Ectodermal cell (in vitro differentiated cells): Measurements from ENCODE around the gene C8G.

Source experiments
- H3K27ac ChIP-seq: 2 replicates; pipeline ENCODE4 v1.7.0; 2013; ENCODE audit warnings: mild to moderate bottlenecking, low read depth, low read length; ENCODE audit not compliant: insufficient read depth, poor library complexity, severe bottlenecking
- H3K27me3 ChIP-seq: 2 replicates; pipeline ENCODE4 v1.7.0; 2013; ENCODE audit warnings: mild to moderate bottlenecking, low read length; ENCODE audit not compliant: insufficient read depth, control insufficient read depth, poor library complexity, severe bottlenecking
- H3K36me3 ChIP-seq: one replicate; pipeline ENCODE4 v1.7.0; 2013; ENCODE audit warnings: low read length; ENCODE audit not compliant: control insufficient read depth, insufficient read depth
- H3K4me1 ChIP-seq: one replicate; pipeline ENCODE4 v1.7.0; 2013; ENCODE audit warnings: low read length; ENCODE audit not compliant: control insufficient read depth, insufficient read depth
- H3K4me3 ChIP-seq: 2 replicates; pipeline ENCODE4 v1.7.0; 2013; ENCODE audit warnings: low read depth, low read length, control low read depth; ENCODE audit not compliant: insufficient read depth
- H3K9me3 ChIP-seq: 2 replicates; pipeline ENCODE4 v1.7.0; 2013; ENCODE audit warnings: mild to moderate bottlenecking, low read length, moderate library complexity; ENCODE audit not compliant: control insufficient read depth
- whole genome bisulfite sequencing, 2 experiments: methylation state at CpG; one replicate each; pipeline ENCODE4 v1.1.7; 2013; ENCODE audit warnings: missing lambda C conversion rate in 2 of 2; 5-methylcytosine and 5-hydroxymethylcytosine counted together

Gene C8G

DNA sequence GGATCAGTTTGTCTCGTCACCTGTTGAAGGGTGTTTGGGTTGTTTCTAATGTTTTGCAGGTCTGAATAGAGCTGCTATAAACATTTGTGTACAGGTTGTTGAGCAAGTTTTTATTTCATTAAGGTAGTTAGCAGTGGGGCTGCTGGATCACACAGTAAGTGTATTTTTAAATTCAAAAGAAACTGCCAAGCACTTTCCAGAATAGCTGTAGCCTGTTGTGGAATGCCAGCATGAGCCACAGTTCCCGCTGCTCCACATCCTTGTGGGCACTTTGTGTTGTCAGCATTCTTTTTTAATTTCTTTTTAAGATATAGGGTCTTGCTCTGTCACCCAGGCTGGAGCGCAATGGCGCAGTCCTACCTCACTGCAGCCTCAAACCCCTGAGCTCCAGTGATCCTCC is 15.0 kb upstream of the C8G start:
- H3K4me1 ChIP-seq: no peaks in the 10 kb centered on the region
- no peak overlapping the region for H3K27ac ChIP-seq
- 92 to 95% methylated on average over 4 of the region's 4 CpGs for WGBS, 2 experiments
- H3K27me3 ChIP-seq: no peaks in the 10 kb centered on the region
- H3K36me3 ChIP-seq: peaks cover 8% of the 10 kb centered on the region
- no peaks in the 10 kb centered on the region for H3K9me3 ChIP-seq
- no peak overlapping the region for H3K4me3 ChIP-seq

DNA sequence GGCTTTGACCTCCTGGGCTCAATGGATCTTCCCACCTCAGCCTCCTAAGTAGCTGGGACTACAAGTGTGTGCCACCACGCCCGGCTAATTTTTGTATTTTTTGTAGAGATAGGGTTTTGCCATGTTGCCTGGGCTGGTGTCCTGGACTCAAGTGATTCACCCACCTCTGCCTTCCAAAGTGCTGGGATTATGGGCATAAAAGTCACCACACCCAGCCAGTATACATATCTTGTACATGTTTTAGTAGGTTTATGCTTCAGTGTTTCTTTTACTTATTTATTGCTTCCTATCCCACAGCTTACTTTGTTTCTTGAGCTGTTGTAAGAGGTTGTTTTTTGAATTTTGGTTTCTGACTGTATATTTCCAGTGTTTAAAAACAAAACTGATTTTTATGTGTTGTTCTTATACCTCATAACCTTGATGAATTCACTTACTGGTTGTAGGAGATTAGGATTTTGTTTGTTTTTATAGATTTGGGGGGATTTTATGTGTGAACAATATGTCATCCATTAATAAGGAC is 13.4 kb upstream of the C8G start:
- no peaks in the 10 kb centered on the region for H3K36me3 ChIP-seq
- WGBS, 2 experiments: 79 to 100% methylated on average over 2 of the region's 2 CpGs
- H3K27me3 ChIP-seq: no peaks in the 10 kb centered on the region

DNA sequence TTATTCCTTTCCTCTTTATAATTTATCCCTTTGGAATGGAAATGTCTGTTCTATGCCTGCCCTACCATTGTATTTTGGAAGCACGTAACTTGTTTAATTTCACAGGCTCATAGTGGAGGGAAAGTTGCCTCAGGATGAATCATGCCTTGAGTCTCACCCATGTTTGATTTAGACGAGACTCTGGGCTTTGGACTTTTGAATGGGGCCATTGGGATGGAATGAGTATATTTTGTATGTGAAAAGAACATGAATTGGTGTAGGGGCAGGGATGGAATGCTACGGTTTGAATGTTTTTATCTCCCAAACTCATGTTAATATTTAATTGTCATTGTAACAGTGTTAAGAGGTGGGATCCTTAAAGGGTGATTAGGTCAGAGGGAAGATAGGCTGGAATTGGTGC is 10.8 kb upstream of the C8G start:
- Histone ChIP-seq H3K27ac (no peak overlapping the region), H3K4me3 (no peak overlapping the region), H3K27me3 (no peaks in the 10 kb centered on the region), H3K36me3 (peaks cover 8% of the 10 kb centered on the region), H3K4me1 (no peaks in the 10 kb centered on the region), H3K9me3 (no peaks in the 10 kb centered on the region)
- 92 to 97% methylated on average over 2 to 3 of the region's 3 CpGs for WGBS, 2 experiments

More for the DNA sequence above, 13.4 kb upstream of the C8G start:
- no peaks in the 10 kb centered on the region for H3K9me3 ChIP-seq
- H3K4me1 ChIP-seq: no peaks in the 10 kb centered on the region
- H3K4me3 ChIP-seq: no peak overlapping the region
- H3K27ac ChIP-seq: no peak overlapping the region

DNA sequence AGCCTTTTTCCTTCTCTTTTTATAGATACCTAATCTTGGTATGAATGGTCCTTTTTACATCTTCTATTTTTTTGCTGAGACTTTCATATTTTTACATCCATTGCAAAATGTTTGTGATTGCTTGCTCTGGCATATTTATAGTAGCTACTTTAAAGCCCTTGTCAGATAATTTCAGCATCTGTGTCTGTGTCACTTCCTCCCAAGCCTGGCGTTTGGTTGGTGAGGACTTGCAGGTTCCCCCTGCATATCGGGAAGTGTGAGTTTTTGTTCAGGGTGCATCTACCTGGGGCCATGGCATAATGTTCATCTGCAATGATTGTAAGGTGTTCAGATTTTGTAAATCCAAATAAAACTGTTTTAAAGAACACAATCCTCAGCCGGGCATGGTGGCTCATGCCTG is 9.4 kb upstream of the C8G start:
- Histone ChIP-seq H3K4me3 (no peak overlapping the region), H3K27me3 (no peaks in the 10 kb centered on the region), H3K36me3 (peaks cover 19% of the 10 kb centered on the region), H3K27ac (no peak overlapping the region), H3K9me3 (no peaks in the 10 kb centered on the region), H3K4me1 (no peaks in the 10 kb centered on the region)
- WGBS, 2 experiments: 94 to 95% methylated on average over 3 of the region's 3 CpGs

DNA sequence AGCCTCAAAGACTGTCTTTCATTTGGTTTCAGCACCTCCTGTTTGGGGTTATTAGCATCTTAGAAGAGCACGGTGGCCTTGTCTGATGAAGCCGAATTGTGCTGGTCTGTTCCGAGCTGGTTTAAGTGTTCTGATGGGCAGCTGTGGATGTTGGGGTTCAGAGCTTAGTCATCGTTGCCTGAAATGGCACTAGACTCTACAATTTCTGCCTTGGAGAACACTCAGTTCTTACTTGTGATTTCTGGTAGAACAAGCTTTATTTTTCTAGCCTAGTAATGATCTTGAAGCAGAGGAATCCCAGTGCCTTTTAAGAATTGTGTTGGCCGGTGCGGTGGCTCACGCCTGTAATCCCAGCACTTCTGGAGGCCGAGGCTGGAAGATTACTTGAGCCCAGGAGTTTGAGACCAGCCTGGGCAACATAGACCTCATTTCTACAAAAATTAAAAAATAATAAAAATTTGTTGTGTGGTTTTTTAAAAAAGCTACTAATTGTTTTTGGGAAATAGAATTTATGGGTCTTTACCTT is 8.3 kb upstream of the C8G start:
- peaks cover 27% of the 10 kb centered on the region for H3K36me3 ChIP-seq
- H3K27me3 ChIP-seq: no peaks in the 10 kb centered on the region
- H3K27ac ChIP-seq: no peak overlapping the region
- H3K4me1 ChIP-seq: no peaks in the 10 kb centered on the region
- WGBS, 2 experiments: 88 to 93% methylated on average over 8 of the region's 8 CpGs
- H3K4me3 ChIP-seq: no peak overlapping the region
- H3K9me3 ChIP-seq: no peaks in the 10 kb centered on the region

DNA sequence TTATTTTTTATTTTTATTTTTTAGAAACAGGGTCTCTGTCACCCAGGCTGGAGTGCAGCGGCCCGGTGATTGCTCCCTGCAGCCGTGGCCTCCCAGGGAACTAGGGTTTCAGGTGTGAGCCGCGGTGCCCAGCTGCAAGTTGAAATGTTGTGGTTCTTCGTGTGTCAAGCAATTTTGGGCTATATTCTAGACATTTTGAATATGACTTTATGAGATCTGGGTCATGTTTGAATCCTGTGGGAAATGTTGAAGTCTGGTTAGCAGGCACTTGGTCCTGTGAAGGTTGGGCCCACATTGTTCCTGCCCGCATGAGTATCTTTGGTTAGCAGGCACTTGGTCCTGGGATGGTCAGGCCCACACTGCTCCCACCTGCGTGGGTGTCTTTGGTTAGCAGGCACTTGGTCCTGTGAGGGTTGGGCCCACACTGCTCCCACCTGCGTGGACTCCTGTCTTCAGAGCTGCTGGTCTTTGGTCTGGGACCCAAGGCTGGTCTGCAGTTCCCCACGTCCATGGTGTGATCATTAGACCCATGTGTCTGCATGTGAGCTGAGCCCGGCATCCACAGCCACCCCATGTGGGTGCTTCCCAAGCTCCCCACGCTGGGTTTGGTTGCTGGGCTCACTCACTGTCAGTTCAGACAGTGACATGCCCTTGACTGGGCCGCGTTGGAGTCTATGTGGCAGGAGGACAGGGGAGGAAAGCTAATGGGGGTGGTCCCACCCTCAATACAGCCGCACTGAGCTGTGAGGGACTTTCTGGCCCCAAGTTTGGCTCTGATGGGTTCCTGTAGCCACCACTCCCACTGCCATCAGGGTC is 7.6 kb upstream of the C8G start:
- 93 to 96% methylated on average over 15 of the region's 15 CpGs for WGBS, 2 experiments
- H3K36me3 ChIP-seq: peaks cover 34% of the 10 kb centered on the region
- H3K4me1 ChIP-seq: no peaks in the 10 kb centered on the region

DNA sequence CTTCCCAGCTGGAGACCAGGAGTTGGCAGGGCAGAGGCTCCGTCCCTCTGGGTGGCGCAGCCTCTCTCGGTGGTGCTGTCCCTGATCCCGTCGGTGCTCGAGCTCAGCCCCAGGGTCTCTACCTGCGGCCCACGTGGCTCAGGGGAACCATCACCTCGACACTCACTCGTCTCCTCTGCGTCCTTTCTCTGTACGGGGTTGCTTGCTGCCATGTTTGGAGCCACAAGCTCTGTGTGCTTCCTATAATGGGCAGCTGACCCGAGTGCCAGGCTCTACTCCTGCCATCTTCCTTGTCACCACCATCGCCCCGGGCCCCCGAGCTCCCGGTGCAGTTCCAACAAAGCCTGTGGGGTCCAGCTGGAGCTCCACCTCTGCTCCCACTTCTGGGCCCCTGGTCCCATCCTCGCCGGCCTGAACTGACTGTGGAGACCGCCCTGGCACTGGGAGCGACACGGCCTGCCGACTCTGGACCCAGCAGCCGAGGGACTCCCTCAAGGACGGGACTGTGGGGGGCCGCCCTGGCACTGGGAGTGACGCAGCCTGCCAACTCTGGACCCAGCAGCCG is 5.5 kb upstream of the C8G start:
- Histone ChIP-seq H3K36me3 (peaks cover 37% of the 10 kb centered on the region), H3K27ac (no peak overlapping the region), H3K9me3 (no peaks in the 10 kb centered on the region), H3K4me3 (no peak overlapping the region), H3K27me3 (no peaks in the 10 kb centered on the region), H3K4me1 (peaks cover 6% of the 10 kb centered on the region)
- 95% methylated on average over 28 of the region's 28 CpGs for WGBS, 2 experiments

More for the DNA sequence above, 7.6 kb upstream of the C8G start:
- H3K4me3 ChIP-seq: no peak overlapping the region
- H3K27ac ChIP-seq: no peak overlapping the region
- no peaks in the 10 kb centered on the region for H3K27me3 ChIP-seq
- no peaks in the 10 kb centered on the region for H3K9me3 ChIP-seq

DNA sequence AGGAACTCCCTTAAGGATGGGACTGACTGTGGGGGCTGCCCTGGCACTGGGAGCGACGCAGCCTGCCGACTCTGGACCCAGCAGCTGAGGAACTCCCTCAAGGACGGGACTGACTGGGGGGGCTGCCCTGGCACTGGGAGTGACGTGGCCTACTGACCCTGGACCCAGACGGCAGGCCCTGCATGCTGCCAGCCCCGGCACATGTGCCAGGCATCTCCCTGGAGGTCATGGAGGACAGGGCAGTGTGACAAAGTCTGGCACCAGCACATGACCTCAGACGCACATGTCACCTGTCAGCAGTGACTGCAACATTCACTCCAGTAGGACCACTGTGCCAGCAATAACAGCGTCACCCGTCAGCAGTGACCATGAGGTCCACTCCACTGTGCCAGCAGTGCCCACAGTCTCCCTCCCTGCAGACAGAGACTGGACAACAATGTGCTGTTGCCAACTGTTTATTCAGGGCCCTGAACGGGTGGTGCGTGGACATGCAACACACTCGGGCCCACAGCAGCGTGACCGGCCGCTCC is 5.0 kb upstream of the C8G start:
- Histone ChIP-seq H3K9me3 (no peaks in the 10 kb centered on the region), H3K36me3 (peaks cover 37% of the 10 kb centered on the region), H3K27me3 (no peaks in the 10 kb centered on the region), H3K4me3 (no peak overlapping the region), H3K4me1 (peaks cover 6% of the 10 kb centered on the region), H3K27ac (no peak overlapping the region)
- 95% methylated on average over 16 of the region's 16 CpGs for WGBS, 2 experiments

DNA sequence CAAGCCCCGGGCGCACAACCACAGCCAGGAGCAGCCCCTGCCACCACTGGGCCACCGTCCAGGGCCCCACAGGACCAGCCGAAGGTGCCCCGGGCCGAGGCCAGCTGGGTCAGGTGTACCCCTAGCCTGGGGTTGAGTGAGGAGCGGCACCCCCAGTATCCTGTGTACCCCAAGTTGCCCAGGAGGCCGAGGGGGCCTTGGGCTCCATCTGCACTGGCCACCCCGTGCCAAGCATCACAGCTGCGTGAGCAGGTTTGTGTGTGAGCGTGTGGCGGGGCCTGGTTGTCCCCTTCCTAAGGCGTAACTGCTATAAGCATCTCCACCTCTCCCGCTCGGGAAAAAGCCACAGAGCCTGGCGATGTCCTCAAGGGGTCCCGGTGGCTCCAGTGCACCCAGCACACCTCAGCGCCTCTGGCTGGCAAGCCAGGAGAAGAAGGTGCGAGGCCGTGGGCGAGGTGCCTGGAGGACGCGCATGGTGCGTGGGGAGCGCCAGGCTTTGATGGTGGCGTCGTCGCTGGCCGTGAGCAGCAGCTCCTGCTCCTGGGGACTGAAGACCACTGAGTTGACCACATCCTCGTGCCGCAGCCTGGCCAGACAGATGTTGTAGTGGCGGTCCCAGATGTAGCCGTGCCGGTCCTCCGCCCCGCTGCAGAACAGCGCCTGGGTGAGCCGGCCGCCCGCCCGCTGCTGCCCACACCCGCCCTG is 4.4 kb upstream of the C8G start:
- no peaks in the 10 kb centered on the region for H3K27me3 ChIP-seq
- H3K4me1 ChIP-seq: peaks cover 10% of the 10 kb centered on the region
- no peaks in the 10 kb centered on the region for H3K9me3 ChIP-seq
- H3K36me3 ChIP-seq: peaks cover 37% of the 10 kb centered on the region
- no peak overlapping the region for H3K4me3 ChIP-seq
- no peak overlapping the region for H3K27ac ChIP-seq
- WGBS, 2 experiments: 96 to 97% methylated on average over 42 of the region's 42 CpGs
